Liver (tissue), 9 donors: Measurements from ENCODE around the gene ZNF780B. TPM values are rescaled to one million over a fixed set of nuclear protein-coding genes. Genes with fewer than 3 reads are reported as not detected.

ENCODE experiments used
- DNase-seq: peaks from one replicate; pipeline ENCODE4 v3.0.0-alpha.2; 2017; ENCODE audit warnings: low spot score
- H3K27ac ChIP-seq, 2 donors: one replicate each; pipeline ENCODE4 v1.7.0; 2013; ENCODE audit warnings: inconsistent platforms in 2 of 2, low read length in 2 of 2, control low read depth in 1 of 2, low read depth in 1 of 2, mild to moderate bottlenecking in 1 of 2
- H3K27me3 ChIP-seq, 4 donors: one replicate each; pipeline versions ENCODE4 v1.6.1 to v1.7.0; 2013; ENCODE audit warnings: low read length in 3 of 4, inconsistent platforms in 1 of 4, mild to moderate bottlenecking in 1 of 4, moderate library complexity in 1 of 4; ENCODE audit not compliant: control insufficient read depth in 4 of 4, insufficient read depth in 4 of 4
- H3K36me3 ChIP-seq, 4 donors: one replicate each; pipeline versions ENCODE4 v1.6.1 to v1.7.0; 2013; ENCODE audit warnings: low read length in 3 of 4, mild to moderate bottlenecking in 3 of 4, low read depth in 1 of 4, moderate library complexity in 1 of 4; ENCODE audit not compliant: control insufficient read depth in 4 of 4, insufficient read depth in 3 of 4
- H3K4me1 ChIP-seq, 4 donors: one replicate each; pipeline versions ENCODE4 v1.6.1 to v1.7.0; 2013; ENCODE audit warnings: low read length in 3 of 4, mild to moderate bottlenecking in 3 of 4, moderate library complexity in 1 of 4; ENCODE audit not compliant: control insufficient read depth in 4 of 4, insufficient read depth in 4 of 4
- H3K4me3 ChIP-seq, 3 donors: one replicate each; pipeline versions ENCODE4 v1.6.1 to v1.7.0; 2013; ENCODE audit warnings: low read length in 3 of 3, control low read depth in 1 of 3, low read depth in 1 of 3, mild to moderate bottlenecking in 1 of 3
- H3K9ac ChIP-seq, 2 donors: one replicate each; pipeline ENCODE4 v1.7.0; 2013; ENCODE audit warnings: low read length in 2 of 2, mild to moderate bottlenecking in 2 of 2, moderate library complexity in 2 of 2, control low read depth in 1 of 2, low read depth in 1 of 2
- H3K9me3 ChIP-seq, 4 donors: one replicate each; pipeline versions ENCODE4 v1.6.1 to v1.7.0; 2013; ENCODE audit warnings: low read length in 3 of 4; ENCODE audit not compliant: control insufficient read depth in 4 of 4
- EGR1 ChIP-seq, 2 donors: IDR thresholded peaks; 2 replicates each; pipeline ENCODE4 v1.6.1; 2016 to 2018; ENCODE audit warnings: antibody characterized with exemption in 2 of 2, low read depth in 2 of 2
- FOXA1 ChIP-seq: IDR thresholded peaks from 2 replicates; pipeline ENCODE4 v1.6.1; 2016; ENCODE audit warnings: antibody characterized with exemption
- GABPA ChIP-seq, 2 donors: IDR thresholded peaks in 1 of 2; conservative IDR thresholded peaks in 1 of 2; 2 replicates each; pipeline ENCODE4 v1.6.1; 2016; ENCODE audit warnings: antibody characterized with exemption in 2 of 2, mild to moderate bottlenecking in 1 of 2, moderate library complexity in 1 of 2
- HNF4A ChIP-seq, 2 donors: conservative IDR thresholded peaks; 2 replicates each; pipeline ENCODE4 v1.6.1; 2016; ENCODE audit warnings: antibody characterized with exemption in 2 of 2, mild to moderate bottlenecking in 2 of 2
- HNF4G ChIP-seq: IDR thresholded peaks from 2 replicates; pipeline ENCODE4 v1.6.1; 2016; ENCODE audit warnings: antibody characterized with exemption
- JUND ChIP-seq, 2 donors: IDR thresholded peaks; 2 replicates each; pipeline ENCODE4 v1.6.1; 2016; ENCODE audit warnings: antibody characterized with exemption in 2 of 2
- NR2F2 ChIP-seq: IDR thresholded peaks from 2 replicates; pipeline ENCODE4 v1.6.1; 2016; ENCODE audit warnings: antibody characterized with exemption
- RAD21 ChIP-seq, 2 donors: IDR thresholded peaks; 2 replicates each; pipeline ENCODE4 v1.6.1; 2016; ENCODE audit warnings: antibody characterized with exemption in 2 of 2, mild to moderate bottlenecking in 2 of 2
- SP1 ChIP-seq: IDR thresholded peaks from 2 replicates; pipeline ENCODE4 v1.6.1; 2018; ENCODE audit warnings: antibody characterized with exemption, mild to moderate bottlenecking
- TAF1 ChIP-seq: conservative IDR thresholded peaks from 2 replicates; pipeline ENCODE4 v1.6.1; 2016; ENCODE audit warnings: antibody characterized with exemption, mild to moderate bottlenecking
- YY1 ChIP-seq: IDR thresholded peaks from 2 replicates; pipeline ENCODE4 v1.6.1; 2016; ENCODE audit warnings: antibody characterized with exemption, mild to moderate bottlenecking
- WGBS: extraction: QIAGEN DNeasy Blood & Tissue Kit; methylation state at CpG from one replicate; pipeline ENCODE4 v1.1.7; 2013; 5-methylcytosine and 5-hydroxymethylcytosine counted together
- polyA plus RNA-seq, 2 donors: library from polyadenylated mRNA; stranded (reverse) in 1 of 2; unstranded in 1 of 2; fragments of 200-250 nt in 1 of 2; fragments of >200 nt in 1 of 2; fragmentation: Nextera tagmentation in 1 of 2; extraction: Ambion mirVana in 1 of 2; gene quantifications; one replicate each; pipeline versions ENCODE4 v1.2.1 to v1.2.3, GENCODE V29; 2013 to 2015
- total RNA-seq, 2 donors: library from RNA; depleted of rRNA; stranded (reverse); fragments of >200 nt; gene quantifications; one replicate each; pipeline ENCODE4 v1.2.3, GENCODE V29; 2014
- TF ChIP-seq, protein P1 (sequence below): IDR thresholded peaks from 2 replicates; pipeline ENCODE4 v1.6.1; 2016; ENCODE audit warnings: antibody characterized with exemption
- TF ChIP-seq, protein P2 (sequence below): IDR thresholded peaks from 2 replicates; pipeline ENCODE4 v1.6.1; 2016; ENCODE audit warnings: antibody characterized with exemption
- TF ChIP-seq, protein P3 (sequence below): fragments of 150-350 bp; IDR thresholded peaks from 2 replicates; pipeline ENCODE4 v1.5.1; 2017; ENCODE audit warnings: improper control_type of control experiment, low read depth, low read length; ENCODE audit not compliant: missing input control
- donor health status: healthy.
- donor health status: healthy.
- donor health status: healthy.
- donor health status: healthy.
- donor health status: healthy.

ZNF780B gene
- total and polyA plus RNA-seq, 4 donors: 1.4 to 18.0 (median 5.8) TPM

DNA sequence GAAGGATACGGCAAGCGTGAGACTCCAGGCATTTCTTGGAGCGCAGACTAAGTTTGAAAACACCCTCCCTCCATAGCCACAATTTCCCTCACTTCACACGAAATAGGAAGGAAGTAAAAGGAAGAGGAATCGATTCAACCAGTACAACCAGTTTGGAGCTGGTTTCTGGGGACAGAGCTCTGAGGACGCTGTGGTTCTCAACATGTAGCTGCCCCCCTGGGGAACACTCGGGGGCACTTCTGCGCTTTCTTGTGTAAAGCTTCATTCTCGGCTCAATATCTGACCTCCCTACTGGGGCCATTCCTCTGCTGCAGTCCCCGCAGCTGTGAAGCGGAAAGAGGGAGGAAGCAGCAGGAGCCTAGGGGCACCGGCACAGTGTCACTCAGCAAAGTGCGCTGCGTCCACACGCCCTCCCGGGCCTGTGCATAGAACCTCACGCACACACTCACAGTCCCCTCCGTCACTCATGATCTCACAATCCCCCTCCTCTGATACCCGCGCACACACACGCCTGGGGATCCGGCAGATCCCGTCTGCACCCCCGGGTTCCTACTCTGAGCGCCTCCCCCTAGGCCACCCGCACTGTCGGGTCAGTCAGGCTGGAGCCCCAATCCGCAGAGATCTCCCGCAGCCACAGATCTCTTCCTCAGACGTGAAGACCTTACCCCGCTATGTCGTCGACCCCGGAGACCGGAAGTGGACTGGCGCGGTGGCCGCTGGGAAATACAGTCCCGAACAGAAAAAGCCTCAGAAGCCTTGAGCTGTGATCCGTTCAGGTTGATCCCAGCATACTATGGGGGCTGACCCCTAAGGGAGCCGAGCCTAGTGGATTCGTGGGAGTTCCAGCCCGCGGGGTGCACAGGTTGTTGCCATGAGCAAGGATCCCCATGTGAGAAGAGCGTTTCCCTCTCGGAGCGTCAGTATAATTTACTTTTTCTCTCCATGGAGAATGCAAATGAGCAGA is 34.5 kb upstream of the ZNF780B start, which contains the start of gene ZNF780A (continued):
- peak; percentile 77 for TF ChIP-seq YY1
- TF ChIP-seq TAF1: peak; percentile 93
- TF ChIP-seq NR2F2: peak; percentile 78
- peak in 1 of 2 donors; percentile 36 for TF ChIP-seq JUND (IDR thresholded peaks at IDR 0.05)
- peak; percentile 22 to 34 for TF ChIP-seq RAD21 (IDR thresholded peaks at IDR 0.05)
- TF ChIP-seq FOXA1: no peak
- peak; percentile 70 to 92 for TF ChIP-seq GABPA (IDR thresholded peaks at IDR 0.05 in 1 of 2, conservative IDR thresholded peaks at IDR 0.05 in 1 of 2)
- peak in 1 of 2 donors; percentile 86 for TF ChIP-seq EGR1 (IDR thresholded peaks at IDR 0.05; ENCODE audit: low read depth in 2 of 2)
- no peak for TF ChIP-seq HNF4G
- TF ChIP-seq, protein P1, sequence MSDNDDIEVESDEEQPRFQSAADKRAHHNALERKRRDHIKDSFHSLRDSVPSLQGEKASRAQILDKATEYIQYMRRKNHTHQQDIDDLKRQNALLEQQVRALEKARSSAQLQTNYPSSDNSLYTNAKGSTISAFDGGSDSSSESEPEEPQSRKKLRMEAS: peak; percentile 85

DNA sequence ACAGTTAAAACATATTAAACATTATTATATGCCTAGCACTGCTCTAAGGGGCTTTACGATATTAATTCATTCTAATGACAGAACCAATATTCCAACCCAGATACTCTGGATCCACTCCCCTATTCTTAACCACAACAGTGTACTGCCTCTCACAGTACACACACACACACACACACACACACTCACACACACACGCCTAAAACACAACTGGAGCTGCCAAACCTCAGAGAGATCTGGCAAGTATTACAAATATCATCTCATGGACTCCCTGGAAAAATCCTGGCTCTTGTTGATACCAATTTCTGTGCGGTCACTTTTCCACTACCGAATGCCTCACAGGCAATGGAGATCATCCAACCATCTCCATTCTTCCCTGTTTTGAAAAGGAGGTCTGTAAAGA is 33.4 kb upstream of the ZNF780B start:
- 67% methylated on average over 4 of the region's 4 CpGs for whole genome bisulfite sequencing
- Histone ChIP-seq H3K36me3 (no peaks in the 10 kb centered on the region), H3K9me3 (no peaks in the 10 kb centered on the region), H3K4me1 (peaks cover 2 to 12% (median 10%) of the 10 kb centered on the region in 4 donors), H3K9ac (peak overlapping the region; percentile 17 to 97), H3K27ac (no peak overlapping the region), H3K27me3 (no peaks in the 10 kb centered on the region), H3K4me3 (peak overlapping the region; percentile 63 to 98 (median 93))
- TF ChIP-seq, protein P2, sequence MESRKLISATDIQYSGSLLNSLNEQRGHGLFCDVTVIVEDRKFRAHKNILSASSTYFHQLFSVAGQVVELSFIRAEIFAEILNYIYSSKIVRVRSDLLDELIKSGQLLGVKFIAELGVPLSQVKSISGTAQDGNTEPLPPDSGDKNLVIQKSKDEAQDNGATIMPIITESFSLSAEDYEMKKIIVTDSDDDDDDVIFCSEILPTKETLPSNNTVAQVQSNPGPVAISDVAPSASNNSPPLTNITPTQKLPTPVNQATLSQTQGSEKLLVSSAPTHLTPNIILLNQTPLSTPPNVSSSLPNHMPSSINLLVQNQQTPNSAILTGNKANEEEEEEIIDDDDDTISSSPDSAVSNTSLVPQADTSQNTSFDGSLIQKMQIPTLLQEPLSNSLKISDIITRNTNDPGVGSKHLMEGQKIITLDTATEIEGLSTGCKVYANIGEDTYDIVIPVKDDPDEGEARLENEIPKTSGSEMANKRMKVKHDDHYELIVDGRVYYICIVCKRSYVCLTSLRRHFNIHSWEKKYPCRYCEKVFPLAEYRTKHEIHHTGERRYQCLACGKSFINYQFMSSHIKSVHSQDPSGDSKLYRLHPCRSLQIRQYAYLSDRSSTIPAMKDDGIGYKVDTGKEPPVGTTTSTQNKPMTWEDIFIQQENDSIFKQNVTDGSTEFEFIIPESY: no peak
- TF ChIP-seq HNF4A (conservative IDR thresholded peaks at IDR 0.05): no peak
- TF ChIP-seq, protein P3, sequence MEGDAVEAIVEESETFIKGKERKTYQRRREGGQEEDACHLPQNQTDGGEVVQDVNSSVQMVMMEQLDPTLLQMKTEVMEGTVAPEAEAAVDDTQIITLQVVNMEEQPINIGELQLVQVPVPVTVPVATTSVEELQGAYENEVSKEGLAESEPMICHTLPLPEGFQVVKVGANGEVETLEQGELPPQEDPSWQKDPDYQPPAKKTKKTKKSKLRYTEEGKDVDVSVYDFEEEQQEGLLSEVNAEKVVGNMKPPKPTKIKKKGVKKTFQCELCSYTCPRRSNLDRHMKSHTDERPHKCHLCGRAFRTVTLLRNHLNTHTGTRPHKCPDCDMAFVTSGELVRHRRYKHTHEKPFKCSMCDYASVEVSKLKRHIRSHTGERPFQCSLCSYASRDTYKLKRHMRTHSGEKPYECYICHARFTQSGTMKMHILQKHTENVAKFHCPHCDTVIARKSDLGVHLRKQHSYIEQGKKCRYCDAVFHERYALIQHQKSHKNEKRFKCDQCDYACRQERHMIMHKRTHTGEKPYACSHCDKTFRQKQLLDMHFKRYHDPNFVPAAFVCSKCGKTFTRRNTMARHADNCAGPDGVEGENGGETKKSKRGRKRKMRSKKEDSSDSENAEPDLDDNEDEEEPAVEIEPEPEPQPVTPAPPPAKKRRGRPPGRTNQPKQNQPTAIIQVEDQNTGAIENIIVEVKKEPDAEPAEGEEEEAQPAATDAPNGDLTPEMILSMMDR: no peak
- no peak for TF ChIP-seq NR2F2
- no peak for TF ChIP-seq TAF1
- no peak for TF ChIP-seq HNF4G
- TF ChIP-seq SP1: no peak
- TF ChIP-seq EGR1 (IDR thresholded peaks at IDR 0.05; ENCODE audit: low read depth in 2 of 2): no peak
- TF ChIP-seq, protein P1: no peak
- no peak for TF ChIP-seq GABPA (IDR thresholded peaks at IDR 0.05 in 1 of 2, conservative IDR thresholded peaks at IDR 0.05 in 1 of 2)
- TF ChIP-seq FOXA1: no peak
- TF ChIP-seq JUND (IDR thresholded peaks at IDR 0.05): no peak
- no peak for DNase-seq
